ENCODE measurements around the gene OAF.

Gene OAF

DNA sequence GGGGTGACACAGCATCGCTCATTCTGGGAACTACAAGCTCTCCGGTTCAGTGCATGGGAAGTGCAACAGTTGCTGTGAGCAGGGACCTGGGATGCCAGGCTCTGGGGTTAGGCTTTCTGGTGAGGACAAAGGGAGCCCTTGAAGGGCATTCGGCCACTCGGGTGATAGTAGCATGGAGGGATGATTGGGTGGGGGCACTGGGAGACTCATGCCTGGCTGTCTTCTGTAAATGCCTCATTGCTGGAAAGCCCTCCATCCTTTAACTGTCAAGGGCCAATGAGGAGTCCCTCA is 9.9 kb downstream of the OAF start:
- in situ Hi-C loops (cut with MboI; ENCODE audit: low sequenced_read_pairs): no loop called here

DNA sequence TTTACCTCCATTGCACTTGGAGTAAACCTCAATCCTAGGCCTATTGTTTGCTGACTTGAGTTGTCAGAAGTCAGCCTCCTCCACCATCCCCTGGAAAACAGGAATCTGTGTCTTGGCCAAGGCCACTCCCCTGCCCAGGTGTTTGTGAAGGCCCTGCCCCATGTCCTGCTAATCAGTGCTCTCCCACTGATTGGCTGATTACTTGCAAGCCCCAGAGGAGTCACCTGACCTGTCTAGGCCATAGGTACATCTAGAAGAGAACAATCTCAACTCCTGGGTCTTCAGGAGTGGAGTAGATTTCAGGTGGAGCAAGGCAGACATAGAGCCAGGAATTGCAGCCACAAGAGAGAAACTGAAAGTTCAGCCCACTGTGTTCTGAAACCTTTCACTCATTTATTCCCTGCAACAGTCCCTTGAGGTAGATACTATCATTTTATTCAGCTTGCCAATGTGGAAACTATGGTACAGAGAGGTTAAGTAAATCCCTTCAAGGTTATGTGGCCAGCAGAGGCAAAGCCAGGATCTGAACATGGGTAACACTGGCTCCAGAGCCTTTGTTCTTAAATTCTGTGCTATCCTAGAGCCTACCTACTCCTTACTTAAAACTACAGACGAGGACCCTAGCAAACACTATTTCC is 10.4 kb downstream of the OAF start:
- in situ Hi-C loops (cut with MboI; ENCODE audit: low sequenced_read_pairs): no loop called here

DNA sequence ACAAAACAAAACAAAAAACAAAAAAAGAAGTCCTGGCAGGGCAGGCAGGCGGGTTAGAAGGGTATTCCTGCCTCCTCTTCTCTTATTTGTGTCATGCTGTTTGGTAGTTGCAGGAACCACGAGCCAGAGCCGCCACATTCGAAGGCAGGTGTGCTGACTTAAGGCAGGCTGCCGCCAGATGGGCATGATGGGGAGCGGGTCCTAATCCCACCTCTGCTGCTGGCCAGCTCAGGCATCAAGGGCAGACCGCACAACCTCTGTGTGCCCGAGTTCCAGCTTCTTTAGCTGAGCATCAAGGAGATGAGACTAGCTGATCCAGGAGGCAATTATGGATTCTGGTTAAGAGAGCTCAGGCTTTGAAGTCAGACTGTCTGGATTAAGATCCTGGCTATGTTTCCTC is 12.1 kb downstream of the OAF start:
- in situ Hi-C loops (cut with MboI; ENCODE audit: low sequenced_read_pairs): no loop called here

DNA sequence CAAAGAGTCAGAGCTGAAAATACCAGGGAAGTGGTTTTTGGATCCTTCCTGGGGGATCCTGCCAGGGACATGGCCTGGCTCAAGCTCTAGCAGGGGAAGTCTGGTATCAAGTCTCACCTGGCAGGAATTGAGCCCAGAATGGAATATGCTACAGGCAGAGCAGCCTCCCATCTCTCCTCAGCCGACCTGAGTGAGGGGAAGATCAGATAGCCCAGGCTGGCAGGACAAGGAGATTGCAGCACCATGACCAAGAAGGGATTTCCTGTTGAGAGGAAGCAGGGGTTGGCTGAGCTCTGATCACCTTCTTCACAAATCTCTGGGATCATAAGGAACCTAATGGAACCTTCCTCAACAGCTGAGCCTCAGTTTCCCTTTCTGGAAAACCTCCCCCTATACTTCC is 13.0 kb downstream of the OAF start:
- in situ Hi-C loops (cut with MboI; ENCODE audit: low sequenced_read_pairs): no loop called here

DNA sequence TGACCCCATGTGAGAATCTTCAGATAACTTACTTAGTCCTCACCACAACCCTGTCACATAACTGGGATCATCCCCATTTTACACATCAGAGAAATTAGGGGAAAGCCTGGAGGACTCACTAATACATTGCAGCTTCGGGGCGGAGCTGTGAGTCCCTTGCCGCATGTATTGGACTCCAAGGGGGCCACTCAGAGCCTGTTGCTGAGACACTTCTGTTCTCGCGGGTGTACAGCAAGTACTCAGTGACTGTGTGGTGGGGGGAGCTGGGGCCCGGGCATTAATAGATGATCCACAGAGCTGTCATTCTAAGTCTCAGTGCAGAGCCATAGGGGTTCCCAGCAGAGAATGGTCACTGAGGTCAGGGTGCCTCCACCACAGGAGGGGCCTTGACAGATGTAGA is 13.5 kb downstream of the OAF start:
- in situ Hi-C loops (cut with MboI; ENCODE audit: low sequenced_read_pairs): no loop called here

DNA sequence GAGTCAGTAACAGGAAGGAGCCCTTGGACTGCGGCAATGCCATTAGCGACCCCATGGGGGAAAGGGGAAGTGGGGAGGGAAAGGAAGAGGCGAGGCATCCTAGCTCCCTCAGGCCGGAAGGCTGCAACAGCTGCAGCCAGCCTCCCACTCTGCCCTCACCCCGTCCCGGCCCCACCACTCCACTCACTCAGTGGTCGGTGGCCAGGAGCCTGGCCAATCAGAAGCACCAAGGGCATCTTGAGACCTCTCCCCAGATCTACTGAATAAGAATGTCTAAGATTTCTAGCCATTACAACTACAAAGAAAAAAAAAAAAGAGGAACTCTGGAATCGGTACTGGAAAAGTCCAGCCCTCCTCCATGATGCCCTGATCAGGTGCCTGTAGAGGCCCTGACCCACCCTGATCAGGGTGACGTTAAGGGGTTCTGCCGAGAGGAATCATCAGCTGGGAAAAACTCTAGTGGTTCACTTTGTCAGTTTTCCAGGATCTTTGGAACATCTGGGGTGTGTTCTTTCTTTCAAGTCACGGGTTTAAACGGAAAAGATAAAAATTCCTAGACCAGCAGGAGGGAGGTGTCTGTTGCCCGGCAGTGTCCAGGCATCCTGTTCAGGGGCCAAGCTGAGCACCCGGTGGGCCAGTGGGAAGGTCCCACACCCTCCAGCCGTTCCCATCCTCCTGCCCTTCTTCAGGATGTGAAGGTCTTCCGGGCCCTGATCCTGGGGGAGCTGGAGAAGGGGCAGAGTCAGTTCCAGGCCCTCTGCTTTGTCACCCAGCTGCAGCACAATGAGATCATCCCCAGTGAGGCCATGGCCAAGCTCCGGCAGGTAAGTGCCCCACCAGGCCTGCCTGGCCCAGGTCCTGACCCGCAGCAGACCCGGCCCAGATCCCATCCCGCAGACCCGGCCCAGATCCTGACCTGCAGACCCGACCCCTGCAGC is 14.4 kb downstream of the OAF start:
- in situ Hi-C loops (cut with MboI; ENCODE audit: low sequenced_read_pairs): no loop called here

DNA sequence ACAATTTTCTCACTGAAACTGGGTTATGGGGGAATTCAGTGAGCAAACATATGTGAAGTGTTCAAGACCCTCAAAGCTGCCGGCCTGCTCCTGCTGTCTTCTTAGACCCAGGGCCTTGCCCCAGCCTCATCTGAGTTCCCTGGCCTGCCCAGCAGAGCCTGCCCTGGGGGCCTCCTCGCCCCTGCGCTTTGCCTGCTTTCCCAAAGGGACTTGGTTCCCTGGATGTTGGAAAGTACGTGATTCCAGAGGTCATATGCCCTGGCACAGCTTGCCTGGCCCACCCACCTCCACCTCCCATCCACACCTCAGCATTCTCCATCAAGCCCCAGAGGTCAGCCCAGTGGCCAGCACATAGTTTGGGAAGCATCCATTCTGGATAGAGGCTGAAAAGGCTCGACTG is 15.4 kb downstream of the OAF start:
- in situ Hi-C loops (cut with MboI; ENCODE audit: low sequenced_read_pairs): no loop called here

DNA sequence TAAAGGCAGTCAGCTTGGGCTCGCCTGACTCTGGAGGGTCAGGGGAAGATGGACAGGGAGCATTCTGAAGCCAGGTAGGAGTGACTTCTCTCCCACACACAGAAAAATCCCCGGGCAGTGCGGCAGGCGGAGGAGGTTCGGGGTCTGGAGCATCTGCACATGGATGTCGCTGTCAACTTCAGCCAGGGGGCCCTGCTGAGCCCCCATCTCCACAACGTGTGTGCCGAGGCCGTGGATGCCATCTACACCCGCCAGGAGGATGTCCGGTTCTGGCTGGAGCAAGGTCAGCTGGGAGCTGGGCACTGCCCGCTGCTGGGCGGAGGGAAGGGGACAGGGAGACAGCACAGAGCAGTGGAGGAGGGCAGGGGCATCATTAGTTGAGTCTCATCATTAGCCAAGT is 15.9 kb downstream of the OAF start:
- in situ Hi-C loops (cut with MboI; ENCODE audit: low sequenced_read_pairs): no loop called here

DNA sequence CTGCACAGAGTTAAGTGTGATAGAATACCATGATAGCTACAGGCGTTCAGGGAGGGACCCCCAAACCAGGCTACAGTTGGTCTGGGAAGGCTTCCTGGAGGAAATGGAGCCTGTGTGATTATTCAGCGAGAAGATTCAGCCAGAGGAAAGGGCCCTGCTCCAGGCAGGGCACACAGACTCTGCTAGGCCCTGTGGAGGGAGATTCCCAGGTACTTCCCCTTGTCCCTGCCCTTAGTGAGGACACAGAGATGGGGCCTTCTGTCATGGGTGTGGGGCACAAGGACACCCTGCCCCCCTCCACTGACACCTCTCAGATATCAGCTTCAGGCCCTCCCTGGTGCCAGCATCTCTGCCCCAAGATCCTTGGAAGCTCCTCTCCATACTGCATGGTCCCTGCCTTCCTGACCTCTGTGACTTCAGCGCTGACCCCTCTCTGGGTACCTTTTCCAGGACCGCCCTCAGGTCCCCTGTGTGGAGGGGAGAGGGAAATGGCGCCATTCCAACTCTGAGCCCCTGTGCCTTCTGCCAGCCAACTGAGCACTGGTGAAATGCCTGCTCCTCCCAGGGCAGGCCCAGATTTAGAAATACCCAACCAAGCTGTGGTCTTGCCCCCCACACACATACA is 16.5 kb downstream of the OAF start:
- in situ Hi-C loops (cut with MboI; ENCODE audit: low sequenced_read_pairs): no loop called here

DNA sequence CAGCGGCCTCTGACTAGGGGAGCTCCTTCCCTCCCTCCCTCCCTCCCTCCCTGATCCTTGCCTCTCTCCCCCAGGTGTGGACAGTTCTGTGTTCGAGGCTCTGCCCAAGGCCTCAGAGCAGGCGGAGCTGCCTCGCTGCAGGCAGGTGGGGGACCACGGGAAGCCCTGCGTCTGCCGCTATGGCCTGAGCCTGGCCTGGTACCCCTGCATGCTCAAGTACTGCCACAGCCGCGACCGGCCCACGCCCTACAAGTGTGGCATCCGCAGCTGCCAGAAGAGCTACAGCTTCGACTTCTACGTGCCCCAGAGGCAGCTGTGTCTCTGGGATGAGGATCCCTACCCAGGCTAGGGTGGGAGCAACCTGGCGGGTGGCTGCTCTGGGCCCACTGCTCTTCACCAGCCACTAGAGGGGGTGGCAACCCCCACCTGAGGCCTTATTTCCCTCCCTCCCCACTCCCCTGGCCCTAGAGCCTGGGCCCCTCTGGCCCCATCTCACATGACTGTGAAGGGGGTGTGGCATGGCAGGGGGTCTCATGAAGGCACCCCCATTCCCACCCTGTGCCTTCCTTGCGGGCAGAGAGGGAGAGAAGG is 18.1 kb downstream of the OAF start:
- in situ Hi-C loops (cut with MboI; ENCODE audit: low sequenced_read_pairs): no loop called here

DNA sequence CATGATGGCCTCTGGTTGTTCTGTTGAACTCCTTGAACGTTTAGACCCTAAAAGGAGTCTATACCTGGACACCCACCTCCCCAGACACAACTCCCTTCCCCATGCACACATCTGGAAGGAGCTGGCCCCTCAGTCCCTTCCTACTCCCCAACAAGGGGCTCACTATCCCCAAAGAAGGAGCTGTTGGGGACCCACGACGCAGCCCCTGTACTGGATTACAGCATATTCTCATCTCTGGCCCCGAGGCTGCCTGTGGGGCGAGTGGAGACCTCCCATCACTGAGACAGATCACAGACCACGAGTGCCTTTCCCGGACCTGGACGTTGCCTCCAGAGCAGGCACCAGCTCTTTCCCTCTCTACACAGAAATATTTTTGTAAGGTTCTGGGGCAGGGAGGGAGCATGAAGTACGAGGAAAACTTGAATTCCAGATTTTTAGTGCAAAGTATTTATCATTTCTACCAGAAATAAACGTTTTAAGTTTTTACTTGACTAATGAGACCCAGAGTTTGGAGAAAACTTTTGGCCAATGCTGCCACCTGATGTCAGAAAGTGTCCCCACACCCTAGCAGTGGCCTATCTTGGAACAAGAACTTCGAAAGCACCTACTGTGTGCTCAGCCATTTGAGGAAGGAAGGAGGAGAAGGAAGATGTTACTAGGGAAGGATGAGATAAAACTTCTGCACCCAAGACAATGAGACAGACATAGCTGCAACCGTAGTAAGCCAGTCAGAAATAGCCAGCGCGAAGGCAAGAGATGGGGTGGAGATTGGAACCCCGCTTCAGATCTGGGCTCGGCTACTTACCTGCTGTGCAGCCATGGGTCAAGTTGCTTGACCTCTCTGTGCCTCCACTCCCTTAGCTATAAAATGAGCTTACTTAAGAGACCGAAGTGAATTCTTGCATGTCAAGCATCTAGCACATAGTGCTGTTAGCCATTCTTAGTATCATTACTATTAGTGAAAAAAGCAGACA is 18.9 kb downstream of the OAF start:
- in situ Hi-C loops (cut with MboI; ENCODE audit: low sequenced_read_pairs): no loop called here

DNA sequence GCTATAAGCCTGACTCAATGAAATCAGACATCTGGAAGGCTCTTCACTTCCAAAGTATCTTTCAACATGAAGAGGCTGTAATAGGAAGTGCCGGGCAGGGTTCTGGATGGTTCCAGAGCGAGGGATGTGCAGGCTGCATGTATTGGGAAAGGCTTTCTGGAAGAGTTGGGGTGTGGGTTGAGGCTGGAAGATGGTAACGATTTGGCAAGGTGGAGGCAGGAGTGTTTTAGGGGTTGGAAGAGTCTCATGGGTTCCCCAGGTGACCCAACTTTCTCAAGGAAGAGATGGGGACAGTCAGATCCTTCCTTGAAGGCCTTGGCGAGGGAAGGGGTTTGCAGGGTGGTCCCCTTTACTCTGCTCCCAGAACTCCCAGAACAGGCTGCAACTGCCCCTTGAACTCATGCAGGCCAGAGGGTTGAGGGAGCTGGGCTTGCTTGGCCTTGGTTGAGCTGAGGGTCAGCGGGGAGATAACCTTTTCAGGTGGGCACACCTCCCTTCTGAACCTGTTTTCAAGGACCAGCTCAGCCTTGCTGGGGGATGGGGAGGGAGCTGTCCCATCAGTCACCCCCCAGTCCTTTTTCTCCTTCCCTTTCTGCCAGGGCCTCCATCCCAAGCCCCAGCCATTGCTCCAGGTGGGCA is 19.7 kb downstream of the OAF start:
- in situ Hi-C loops (cut with MboI; ENCODE audit: low sequenced_read_pairs): no loop called here

DNA sequence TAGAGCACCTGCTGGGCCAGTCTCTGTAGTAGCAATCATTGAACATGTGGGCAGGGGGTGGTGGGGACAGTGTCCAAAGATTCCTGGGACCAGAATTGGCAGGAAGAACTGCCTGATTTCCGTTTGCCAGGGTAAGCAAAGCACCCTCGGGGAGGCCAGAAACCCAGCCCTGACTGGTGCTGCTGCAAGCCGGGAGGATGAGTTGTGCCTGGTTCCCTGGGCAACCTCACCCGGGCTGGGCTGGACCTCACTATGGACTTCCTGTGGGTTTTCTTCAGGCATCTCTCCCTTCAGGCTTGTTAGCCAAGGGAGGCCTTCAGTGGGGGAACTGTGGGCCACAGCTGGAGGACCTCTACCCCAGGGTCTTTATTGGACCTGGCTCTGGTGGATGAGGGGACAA is 21.1 kb downstream of the OAF start:
- in situ Hi-C loops (cut with MboI; ENCODE audit: low sequenced_read_pairs): no loop called here

DNA sequence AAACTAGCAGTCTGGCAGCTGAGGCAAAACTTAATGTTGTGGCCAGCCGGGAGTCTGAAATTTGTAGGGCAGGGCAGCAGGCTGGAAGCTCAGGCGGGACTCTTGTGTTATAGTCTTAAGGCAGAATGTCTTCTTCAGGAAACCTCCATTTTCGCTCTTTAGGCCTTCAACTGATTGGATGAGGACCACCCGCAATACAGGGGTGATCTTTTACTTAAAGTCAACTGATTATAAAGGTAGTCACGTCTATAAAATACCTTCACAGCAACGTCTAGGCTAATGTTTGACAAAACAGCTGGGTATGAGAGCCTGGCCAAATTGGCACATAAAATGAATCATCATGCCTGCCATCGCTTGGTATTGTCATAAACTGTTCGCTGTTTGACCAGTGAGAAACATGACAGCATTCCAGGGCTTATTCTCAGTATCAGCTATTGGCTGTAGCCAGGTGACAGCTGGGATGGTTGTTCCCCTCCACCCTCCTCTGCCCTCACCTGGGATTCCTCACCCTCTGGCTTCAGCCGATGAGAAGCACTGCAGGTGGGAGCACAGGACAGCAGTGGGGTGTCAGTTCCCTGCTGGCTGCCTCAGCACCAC is 22.5 kb downstream of the OAF start:
- in situ Hi-C loops (cut with MboI; ENCODE audit: low sequenced_read_pairs): no loop called here

DNA sequence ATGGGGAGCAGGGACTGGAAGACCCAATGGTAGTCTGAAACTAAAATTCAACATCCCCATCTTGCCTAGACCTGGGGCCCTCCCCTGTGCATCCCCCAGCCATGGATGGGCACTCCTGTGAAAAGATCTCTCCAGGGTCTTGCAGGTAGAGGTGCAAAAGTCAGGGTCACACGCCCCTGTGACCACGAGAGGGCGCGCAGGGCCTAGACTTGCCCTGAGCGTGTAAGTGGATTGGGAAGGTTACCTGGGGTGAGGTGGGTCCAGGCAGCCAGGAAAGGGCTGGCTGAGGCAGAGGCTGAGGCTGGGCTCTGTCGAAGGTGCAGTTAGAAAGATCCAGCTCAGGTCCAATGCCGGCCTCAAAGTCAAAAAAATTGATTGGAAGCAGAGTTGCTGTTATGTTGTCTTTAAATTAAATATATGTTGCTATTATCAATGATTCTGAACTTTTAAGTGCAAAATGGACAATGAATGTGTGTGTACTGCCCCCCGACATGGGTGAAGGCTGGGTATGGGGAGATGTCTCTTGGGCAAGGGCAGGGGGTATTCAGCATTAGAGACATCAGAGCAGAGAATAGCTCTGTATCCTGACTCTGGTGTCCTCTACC is 24.3 kb downstream of the OAF start:
- in situ Hi-C loops (cut with MboI; ENCODE audit: low sequenced_read_pairs): no loop called here

DNA sequence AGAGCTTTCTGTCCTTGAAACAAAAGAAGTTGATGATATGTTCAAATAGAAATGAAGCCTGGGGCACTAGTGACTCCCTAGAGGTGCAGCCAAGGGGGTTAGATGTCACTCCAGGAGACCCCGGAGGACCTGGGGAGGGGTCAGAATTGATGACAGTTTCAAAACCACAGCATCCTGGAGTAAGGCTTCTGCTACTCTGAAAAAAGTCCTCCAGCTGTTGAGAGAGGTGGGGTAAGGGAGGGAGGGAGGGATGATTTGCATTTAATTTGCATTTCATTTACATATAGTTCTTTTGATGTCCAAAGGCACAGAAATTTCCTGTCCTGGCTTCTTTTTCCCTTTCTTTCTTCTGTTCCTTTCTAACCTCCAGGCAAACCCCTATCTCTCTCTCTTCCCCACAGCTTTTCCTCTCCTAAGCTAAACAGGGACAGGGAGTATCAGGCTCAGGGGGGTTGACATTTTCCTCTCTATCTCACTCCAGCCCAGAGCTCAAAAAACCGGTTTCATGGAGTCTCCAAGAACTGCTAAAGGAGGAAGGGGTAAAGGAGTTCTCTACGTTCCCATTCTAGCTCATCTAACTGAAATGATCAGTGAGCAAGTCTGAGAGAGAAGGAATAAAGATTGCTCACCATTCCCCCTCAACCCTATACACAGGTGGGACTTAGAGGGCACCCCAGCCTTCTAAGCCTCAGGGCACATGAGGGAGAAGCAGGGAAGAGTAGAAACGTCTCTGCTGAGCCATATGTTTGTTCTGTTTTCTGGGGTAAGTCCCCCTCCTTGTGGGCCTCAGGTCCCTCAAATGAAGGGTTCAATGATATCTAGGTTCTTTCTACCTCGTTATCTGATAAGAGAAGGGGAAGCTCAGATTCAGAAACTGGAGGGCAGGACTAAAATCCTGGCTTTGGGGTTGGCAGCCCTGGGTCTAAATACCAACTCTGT is 25.6 kb downstream of the OAF start:
- in situ Hi-C loops (cut with MboI; ENCODE audit: low sequenced_read_pairs): no loop called here

DNA sequence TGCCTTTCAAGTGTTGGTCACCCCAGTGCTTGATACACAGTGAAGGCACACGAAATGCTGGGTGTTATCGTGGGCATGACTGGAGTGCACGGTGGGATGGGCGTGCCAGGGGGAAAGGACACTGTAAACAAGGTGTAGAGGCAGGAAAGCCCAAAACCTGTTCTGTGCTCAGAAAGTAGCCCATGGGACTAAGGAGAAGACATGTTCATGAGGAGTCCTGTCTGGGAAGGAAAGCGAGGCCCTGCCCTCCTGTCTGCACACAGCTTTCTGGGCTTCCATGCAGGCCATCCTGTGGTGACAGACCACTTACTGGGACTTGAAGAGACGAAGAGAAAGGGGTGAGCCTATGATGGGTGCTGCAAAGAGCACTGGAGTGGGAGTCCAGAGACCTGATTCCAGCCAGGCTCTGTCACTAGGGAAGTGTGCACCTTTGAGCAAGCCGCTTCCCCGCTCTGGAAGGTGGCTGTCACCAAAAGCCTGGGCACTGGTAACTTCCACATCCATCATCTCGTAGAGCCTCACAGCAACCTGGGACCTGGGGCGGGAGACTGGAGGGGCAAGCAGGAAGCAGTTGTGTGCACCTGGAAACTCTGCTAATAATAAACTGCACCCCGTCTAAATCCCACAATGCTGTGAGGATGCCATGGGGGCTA is 28.3 kb downstream of the OAF start:
- in situ Hi-C loops (cut with MboI; ENCODE audit: low sequenced_read_pairs): no loop called here

All from hTERT RPE-1 (cell line).